Right ventricle myocardium superior (tissue), 1 donor: ENCODE results near the gene PCGF3. TPM values are rescaled to one million over a fixed set of nuclear protein-coding genes. Genes with fewer than 3 reads are reported as not detected.
"Not testable (repeated sequence)": the region's sequence is repeated elsewhere in the genome, so short reads cannot be mapped to it uniquely, and the experiment has no call there.

ENCODE experiments used
- ATAC-seq: fragments of 200-7000 bp; cut with Tn5 transposase; one replicate; pipeline ENCODE4 v1.9.1; 2020; ENCODE audit warnings: mild to moderate bottlenecking; ENCODE audit not compliant: poor library complexity
- DNase-seq: peaks from one replicate; pipeline ENCODE4 v3.0.0-alpha.2; 2020
- intact Hi-C: fragments of 100-400 bp; cut with DNase I; formaldehyde crosslinking; loops from one replicate; pipeline ENCODE4 v1.11.2; 2022
- total RNA-seq: library from RNA; stranded (reverse); fragmentation: NEBNext Ultra II Directional; extraction: Animal tissue kit (Norgen Biotek cat#: 25700); gene quantifications from one replicate; pipeline ENCODE4 v1.2.1, GENCODE V29; 2021
- donor health status: DM: no; HTN: yes; CAD: no; lungs with severe emphysema.

Gene PCGF3
- total RNA-seq, 1 donor from 2014 or later, result 20.8 TPM

DNA sequence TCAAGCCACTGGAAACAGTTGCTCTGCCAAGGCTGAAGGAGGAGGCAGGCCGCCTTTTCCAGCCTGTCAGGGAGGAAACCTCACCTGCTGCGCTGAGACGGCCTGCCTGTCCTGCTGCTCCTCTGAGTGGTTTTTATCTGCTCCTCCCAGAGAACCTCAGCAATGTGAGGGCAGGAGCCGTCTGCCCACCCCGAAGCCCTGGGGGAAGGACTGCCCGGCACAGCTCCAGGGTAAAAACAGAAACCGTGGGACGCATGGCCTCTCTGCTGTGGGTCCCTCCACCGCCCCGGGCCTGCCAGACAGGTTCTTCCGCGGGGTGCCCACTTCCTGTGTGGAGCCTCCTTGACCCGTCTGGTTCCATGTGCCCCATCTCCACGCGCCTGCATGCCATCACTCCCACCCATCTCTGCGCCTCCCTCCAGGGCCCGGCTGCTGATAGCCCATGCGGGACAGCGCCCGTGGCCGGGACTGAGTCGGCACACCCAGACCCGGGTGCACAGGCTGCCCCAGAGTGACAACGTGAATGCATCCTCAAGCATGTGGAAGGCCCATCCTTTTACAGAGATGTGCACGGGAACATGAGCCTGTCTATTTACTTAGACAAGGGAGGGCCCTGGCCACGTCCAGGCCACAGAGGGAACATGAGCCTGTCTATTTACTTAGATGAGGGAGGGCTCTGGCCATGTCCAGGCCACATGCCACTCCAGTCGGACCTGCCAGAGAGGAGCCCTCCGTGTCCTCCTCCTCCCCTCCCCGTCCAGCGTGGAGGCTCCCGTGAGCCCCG is 12.7 kb upstream of the PCGF3 start:
- intact Hi-C loops, result no loop called here
- DNase-seq, result no peak
- no peak for ATAC-seq

DNA sequence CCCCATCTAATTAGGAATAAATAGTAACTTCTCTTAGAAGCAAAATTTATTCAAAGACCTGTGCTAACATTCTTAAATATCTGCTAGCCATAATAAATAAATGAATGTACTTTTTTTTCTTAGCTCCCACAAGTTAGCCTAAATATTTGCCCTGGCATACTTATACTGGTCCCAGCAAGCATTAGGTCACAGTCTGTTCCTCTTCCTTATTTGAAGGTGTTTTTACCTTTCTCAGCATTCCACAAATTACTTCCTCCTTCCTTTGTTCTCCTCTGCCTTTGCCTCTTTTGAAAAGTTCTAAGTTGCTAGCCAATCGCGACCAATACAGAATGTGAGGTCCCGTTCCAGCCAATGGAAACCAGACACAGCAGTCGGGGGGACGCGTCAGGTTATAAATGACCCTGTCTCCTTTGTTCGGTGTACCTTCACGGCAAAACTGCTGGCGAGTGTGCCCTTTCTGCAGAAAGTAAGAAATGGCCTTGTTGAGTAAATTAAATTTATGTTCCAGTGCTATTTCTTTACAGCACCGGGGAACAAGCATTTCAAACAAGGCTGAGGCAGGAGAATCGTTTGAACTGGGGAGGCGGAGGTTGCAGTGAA is 11.2 kb upstream of the PCGF3 start:
- DNase-seq, intact Hi-C loops, ATAC-seq: not testable (repeated sequence)

DNA sequence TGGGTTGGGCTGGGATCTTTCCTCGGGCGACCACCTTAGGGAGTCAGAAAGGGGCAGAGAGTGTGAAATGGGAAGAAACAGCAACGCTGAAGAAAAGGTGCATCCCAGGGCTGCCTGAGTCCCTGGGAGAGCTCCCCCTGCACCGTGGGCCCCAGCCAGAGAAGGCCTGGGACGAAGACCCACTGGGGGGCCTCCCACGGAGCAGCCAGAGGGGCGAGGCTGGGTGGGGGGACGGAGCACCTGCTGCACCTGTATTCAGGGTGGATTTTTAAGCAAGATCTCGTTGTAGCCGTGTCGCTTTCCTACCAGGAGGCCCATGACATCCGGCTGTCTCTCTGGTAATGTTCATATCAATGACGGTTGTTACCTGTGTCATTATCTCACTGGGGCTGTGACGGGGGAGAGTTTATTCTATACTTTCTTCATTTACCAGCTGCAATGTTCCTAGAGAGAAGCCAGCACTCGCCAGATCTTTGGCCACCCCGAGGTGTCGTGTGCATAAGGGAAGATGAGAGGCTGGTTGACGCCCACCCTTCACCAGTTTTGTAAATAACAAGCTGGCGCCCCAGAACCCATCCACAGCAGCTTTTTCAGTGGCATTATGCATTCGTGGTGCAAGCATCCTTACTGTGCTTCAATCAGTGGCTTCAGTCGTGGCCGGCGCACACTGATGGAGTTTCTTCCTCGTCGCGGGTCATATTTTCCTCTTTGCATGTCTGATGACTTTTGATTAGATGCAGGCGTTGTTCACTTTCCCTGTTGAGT is 5.6 kb upstream of the PCGF3 start:
- intact Hi-C loops, result no loop called here
- DNase-seq (no peak), ATAC-seq (no peak)

DNA sequence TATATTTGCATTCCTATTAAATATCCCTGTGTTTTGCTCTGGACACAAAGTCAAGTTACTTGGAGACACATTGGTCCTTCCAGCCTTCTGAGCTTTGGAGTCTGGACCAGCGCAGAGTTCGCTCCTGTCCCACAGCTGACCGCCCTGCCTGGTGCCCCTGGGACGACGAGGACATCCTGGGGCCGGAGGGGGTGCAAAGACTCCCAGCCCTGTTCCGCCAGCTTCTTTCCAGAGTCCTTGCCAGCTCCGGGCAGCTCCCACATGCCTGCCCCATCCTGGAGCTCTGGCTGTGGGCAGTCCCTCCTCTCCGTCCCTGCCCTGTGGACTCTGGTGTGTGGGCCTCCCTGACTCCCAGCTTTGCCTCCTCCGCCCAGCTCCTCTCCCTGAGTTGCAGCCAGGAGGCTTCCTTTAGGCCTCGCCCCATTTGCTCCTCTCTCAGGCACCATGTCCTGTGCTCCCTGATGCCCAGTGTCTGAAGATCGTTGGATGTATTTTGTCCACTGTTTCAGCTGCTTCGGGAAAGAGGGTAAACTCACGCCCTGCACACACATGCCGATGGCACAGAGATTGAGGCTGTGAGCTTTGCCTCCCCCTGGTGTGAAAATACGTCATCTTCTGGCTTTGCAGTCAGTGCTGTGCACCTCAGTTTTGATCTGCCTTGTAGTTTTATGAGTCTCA is 4.9 kb upstream of the PCGF3 start:
- intact Hi-C loops, result no loop called here
- DNase-seq, result no peak
- no peak for ATAC-seq

DNA sequence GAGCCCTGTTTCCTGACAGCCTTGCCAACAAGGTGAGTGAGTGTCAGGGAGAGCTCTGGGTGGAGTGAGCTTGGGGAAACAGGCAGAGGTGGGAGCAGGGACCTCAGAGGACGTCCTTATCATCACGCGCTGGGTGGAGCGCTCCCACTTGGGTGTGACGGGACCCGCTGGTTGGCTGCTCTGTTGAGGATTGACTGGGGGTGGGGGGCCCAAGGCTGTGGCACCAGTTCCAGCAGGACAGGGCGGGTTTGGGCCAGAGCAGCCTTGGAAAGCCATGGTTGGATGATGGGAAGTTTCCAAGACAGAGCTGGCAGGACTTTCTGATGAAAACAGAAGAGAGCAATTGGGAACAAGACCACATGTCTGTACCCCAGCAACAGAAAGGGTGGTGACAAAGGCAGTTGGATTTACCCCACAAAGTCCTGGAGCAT is 3.0 kb upstream of the PCGF3 start:
- intact Hi-C loops, result no loop called here
- no peak for DNase-seq
- ATAC-seq, result no peak

DNA sequence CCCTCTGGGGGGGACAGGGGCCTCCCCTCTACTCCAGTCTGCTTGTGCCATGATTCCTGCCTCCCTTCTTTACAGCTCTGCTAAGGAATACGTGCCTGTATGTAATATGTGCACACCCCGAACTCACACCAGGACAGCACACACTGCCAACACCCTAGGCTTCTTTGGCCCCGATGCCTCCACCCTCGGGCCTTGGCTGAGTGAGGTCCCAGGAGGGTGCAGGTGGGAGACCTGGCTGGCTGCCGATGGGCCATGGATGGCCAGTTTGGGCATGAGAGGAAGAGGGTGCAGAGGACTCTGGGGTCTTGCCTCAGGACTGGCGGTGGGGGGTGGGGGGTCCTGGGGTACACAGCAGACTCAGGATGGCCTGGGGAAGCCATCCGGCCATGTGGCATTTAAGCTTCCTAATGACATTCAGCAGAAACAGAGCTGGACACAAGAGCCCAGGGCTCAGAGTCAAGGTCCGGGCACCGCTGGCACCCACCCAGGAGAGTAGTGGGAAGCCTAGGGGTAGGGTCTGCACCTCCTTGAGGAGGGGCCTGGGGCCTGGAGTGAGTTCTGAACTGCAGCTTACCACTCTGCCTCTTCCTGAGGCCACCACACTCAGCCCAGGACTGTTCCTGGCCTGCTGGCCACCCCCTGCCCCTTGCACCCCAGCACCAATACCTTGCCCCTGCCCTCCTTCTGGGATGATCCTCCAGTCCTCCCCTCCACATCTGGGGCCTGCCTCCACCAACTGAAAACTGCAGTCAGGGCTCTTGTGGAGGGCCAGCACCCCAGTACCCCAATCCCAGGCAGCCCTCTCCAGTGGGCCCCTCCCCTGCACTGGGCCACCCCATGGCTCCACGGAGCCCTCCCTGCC is 2.1 kb upstream of the PCGF3 start:
- DNase-seq (no peak), ATAC-seq (no peak)
- intact Hi-C loops, result no loop called here

DNA sequence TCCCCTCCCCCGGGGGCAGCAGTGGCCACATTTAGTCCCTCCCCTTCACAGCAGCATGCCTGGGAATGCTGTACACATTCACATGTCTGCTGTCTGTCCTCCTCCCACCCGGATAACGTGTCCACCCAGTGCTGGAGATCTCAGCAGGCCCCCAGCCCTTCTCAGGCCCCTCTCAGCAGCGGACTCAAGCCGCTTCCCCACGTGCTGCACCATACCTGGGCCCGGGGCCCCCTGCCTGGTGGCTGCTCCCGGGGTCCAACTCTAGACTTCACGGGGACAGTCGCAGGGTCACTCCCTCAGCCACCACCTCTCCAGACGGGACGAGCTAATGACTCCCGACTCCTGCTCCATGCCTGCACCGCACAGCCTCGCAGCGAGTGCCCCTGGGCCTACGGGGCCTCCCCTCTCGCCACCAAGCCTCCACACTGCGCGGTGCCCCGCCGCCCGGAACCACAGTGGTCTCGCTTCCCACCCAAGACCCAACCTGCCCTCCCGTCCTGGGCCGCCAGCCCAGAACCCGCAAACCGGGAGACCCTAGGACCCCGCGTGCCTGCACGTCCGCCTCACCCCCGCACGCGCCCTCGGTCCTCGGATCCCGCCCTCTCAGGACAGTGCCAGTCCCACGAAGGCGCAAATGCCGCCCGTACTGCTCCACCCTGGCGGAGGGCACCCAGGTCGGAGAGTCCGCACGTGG is 1.3 kb upstream of the PCGF3 start:
- ATAC-seq (no peak), DNase-seq (no peak)
- intact Hi-C loops, result no loop called here

DNA sequence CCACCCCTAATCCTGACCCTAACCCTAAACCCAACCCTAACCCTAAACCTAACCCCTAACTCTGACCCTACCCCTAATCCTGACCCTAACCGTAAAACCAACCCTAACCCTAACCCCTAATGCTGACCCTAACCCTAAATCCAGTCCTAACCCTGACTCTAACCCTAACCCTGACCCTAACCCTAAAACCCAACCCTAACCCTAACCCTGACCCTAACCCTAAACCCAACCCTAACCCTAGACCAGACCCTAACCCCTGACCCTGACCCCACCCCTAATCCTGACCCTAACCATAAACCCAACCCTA is 708 bp upstream of the PCGF3 start:
- ATAC-seq (no peak), DNase-seq (no peak)
- intact Hi-C loops, result no loop called here

DNA sequence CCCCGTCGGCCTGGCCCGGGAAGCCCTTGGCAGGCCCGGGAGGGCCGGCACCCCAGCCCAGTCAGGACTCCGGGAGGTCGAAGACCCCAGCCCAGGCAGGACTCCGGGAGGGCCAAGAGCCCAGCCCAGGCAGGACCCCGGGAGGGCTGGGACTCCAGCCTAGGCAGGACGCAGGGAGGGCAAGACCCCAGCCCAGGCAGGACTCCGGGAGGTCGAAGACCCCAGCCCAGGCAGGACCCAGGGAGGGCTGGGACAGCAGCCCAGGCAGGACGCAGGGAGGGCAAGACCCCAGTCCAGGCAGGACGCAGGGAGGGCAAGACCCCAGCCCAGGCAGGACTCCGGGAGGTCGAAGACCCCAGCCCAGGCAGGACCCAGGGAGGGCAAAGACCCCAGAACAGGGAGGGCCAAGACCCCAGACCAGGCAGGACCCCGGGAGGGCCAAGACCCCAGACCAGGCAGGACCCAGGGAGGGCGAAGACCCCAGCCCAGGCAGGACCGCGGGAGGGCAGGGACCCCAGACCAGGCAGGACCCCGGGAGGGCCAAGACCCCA is 526 bp downstream of the PCGF3 start:
- DNase-seq, ATAC-seq, intact Hi-C loops: not testable (repeated sequence)

DNA sequence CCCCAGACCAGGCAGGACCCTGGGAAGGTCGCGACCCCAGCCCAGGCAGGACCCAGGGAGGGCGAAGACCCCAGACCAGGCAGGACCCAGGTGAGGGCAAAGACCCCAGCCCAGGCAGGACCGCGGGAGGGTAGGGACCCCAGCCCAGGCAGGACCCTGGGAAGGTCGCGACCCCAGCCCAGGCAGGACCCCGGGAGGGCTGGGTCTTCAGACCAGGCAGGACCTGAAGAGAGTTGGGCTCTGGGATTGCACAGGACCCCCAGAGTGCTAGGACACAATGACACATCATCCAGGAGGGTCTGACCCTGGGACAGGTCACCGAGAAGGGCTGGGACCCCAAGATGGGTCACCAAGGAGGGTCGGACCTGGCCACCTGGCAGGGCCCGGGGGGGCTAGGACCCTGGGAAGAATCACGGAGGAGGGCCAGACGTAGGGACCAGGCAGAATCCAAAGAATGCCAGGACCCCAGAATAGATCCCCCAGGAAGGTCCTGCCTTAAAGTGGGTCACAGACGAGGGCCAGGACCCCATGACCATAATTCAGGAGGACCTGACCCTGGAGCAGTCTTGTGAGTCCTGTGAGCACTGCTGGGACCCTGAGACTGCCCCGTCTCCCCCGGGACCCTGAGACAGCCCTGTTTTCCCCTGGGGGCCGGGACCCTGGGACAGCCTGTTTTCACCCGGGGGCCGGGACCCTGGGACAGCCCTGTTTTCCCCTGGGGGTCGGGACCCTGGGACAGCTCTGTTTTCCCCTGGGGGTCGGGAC is 1.4 kb downstream of the PCGF3 start:
- intact Hi-C loops, result no loop called here
- DNase-seq (no peak), ATAC-seq (no peak)

DNA sequence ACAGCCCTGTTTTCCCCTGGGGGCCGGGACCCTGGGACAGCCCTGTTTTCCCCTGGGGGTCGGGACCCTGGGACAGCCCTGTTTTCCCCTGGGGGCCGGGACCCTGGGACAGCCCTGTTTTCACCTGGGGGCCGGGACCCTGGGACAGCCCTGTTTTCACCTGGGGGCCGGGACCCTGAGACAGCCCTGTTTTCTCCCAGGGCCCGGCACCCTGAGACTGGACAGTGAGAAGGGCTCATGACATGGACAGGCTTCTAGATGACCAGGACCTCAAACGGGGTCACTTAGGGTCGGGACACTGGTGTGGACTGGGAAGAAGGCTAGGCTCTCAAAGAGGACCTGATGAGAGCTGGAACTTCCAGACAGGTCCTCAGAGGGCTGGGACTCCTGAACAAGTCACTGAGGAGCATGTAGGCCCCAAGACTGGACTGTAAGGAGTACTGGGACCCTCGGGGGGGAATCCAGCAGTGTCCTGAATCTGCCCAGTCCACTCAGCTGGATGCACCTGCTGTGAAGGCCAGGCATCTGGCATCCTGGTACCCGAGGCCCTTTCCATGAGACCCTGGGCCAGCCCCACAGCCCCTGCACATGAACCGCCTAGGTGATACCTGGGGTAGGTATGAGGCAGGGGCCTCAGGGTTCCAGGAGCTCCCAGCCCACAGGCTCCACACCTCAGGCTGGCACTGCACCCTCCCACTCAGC is 2.4 kb downstream of the PCGF3 start:
- DNase-seq, result no peak
- intact Hi-C loops, result no loop called here

DNA sequence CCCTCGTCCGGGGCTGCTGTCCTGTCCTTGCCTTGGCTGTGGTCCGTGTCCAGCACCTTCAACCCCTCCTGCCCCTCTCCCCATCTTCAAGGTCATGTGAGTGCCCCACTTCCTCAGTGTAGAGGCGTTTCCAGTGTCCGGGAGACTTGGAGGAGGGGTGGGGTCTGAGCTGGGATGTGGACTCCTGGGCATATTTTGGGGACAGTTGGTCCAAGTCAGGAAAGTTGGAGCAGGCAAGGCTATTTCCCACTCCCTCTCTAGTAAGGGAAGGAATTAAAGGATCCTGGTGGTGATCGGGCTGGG is 3.0 kb downstream of the PCGF3 start:
- intact Hi-C loops, result no loop called here
- no peak for DNase-seq
- no peak for ATAC-seq

More for the DNA sequence above, 2.4 kb downstream of the PCGF3 start:
- no peak for ATAC-seq

DNA sequence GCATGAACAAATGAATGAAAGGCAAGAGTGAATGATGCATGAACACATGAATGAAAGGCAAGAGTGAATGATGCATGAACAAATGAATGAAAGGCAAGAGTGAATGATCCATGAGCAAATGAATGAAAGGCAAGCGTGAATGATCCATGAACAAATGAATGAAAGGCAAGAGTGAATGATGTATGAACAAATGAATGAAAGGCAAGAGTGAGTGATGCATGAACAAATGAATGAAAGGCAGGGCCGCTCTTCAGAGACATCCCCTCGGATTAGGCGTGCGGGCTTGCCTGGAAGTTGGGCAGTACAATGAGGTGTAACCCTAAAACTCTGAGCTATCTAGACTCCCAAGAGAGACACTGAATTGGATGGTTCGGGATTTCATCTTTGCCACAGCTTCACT is 3.7 kb downstream of the PCGF3 start:
- no peak for ATAC-seq
- no peak for DNase-seq
- intact Hi-C loops, result no loop called here

DNA sequence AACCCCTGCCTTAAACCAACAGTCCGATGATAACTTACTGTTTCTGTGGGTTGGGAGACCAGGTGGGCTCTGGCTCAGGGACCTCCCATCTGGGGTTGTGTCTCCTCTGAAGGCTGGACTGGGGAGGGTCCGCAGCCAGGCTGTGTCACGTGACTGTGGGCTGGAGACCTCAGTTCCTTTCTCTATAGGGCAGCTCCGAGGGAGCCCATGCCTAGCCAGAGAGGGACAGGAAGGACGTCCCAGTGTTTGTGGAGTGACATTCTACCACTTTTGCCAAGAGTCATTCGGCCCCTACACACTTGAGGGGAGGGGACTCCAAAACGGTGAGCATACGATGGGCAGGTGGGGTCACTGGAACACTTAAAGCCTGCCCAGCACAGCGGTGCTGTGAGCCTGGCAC is 4.5 kb downstream of the PCGF3 start:
- DNase-seq, result no peak
- no peak for ATAC-seq
- intact Hi-C loops, result no loop called here

DNA sequence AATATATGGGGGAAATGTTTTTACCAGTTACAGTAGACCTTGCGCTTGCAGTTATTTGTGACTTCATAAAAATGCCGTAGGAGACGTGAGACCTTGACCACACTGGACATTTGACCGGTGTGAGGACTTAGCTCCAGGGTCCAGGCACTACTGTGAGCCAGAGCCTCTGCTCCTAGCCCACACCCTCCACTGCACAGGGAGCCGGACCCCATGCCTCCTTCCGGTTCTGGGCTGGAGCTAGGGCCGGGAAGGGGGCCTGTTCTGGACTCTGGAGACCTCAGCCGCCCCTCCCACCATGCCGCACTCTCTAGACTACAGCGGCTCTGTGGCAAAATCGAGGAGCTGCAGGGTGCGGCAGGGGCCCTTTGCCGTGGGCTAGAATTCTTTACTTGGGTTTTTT is 5.3 kb downstream of the PCGF3 start:
- no peak for DNase-seq
- no peak for ATAC-seq
- intact Hi-C loops, result no loop called here

DNA sequence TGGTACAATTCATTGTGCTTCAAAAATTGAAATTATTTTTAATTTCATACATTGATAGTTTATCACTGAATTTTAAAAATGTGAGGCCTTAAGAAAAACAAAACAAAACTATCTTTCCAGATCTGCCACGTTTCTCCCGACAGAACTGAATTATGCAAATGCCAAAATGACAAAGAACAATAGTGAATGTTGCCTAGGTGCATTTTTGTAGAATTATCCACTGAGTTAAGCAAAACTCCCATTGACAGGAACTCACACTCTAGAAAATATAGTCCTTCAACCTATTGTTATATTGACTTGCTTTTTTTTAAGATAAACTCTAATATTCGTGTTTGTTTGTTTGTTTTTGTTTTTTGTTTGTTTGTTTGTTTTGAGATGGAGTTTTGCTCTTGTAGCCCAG is 6.5 kb downstream of the PCGF3 start:
- intact Hi-C loops, result no loop called here
- no peak for DNase-seq
- no peak for ATAC-seq
